Skin epidermis (tissue), 12 donors: ENCODE results near the gene RNF212.
"Not testable (repeated sequence)": the region's sequence is repeated elsewhere in the genome, so short reads cannot be mapped to it uniquely, and the experiment has no call there.

Source experiments
- H3K27ac ChIP-seq, 21 experiments: fragments of 200-600 bp; sonication (generic) in 11 of 21; one replicate each; pipeline ENCODE4 v1.5.0; 2020; ENCODE audit warnings: mild to moderate bottlenecking in 3 of 21, inconsistent platforms in 2 of 21, moderate library complexity in 2 of 21
- H3K4me3 ChIP-seq, 7 experiments: fragments of 200-600 bp; sonication (generic) in 2 of 7; one replicate each; pipeline ENCODE4 v1.5.0; 2020; ENCODE audit warnings: inconsistent platforms in 2 of 7, mild to moderate bottlenecking in 2 of 7, moderate library complexity in 1 of 7

The RNF212 gene

GRCh38 chr4:1113311-1114009 is at the start of gene RNF212:
Gene RNF212, minus strand, starts transcription at chr4:1113564. Its CDS starts 100 bp downstream, at chr4:1113464.
- peak within 1 kb of the TSS in 1 of 21 experiments; percentile 27 for H3K27ac ChIP-seq

GRCh38 chr4:1160351-1160750 is 47.0 kb upstream of the RNF212 start:
- H3K4me3 ChIP-seq, result no peak overlapping the region
- H3K27ac ChIP-seq, result no peak overlapping the region

More at GRCh38 chr4:1113311-1114009, at the start of gene RNF212:
- H3K4me3 ChIP-seq, result peak within 1 kb of the TSS; percentile 14 to 39 (median 24)

GRCh38 chr4:1156069-1156468 is 42.7 kb upstream of the RNF212 start:
- no peak overlapping the region for H3K4me3 ChIP-seq
- no peak overlapping the region for H3K27ac ChIP-seq

GRCh38 chr4:1155314-1155713 is 42.0 kb upstream of the RNF212 start:
- Histone ChIP-seq H3K4me3 (no peak overlapping the region), H3K27ac (peak overlapping the region in 1 of 21 experiments; percentile 7)

- peak overlapping the region in 5 of 21 experiments; percentile 4 to 75 (median 62) for H3K27ac ChIP-seq
- no peak overlapping the region for H3K4me3 ChIP-seq
Measured at GRCh38 chr4:1154523-1155182, 41.3 kb upstream of the RNF212 start.

- no peak overlapping the region for H3K4me3 ChIP-seq
- peak overlapping the region in 6 of 21 experiments; percentile 4 to 75 (median 57) for H3K27ac ChIP-seq
Measured at GRCh38 chr4:1154126-1154522, 40.8 kb upstream of the RNF212 start.

- peak overlapping the region in 1 of 21 experiments; percentile 69 for H3K27ac ChIP-seq
- H3K4me3 ChIP-seq, result no peak overlapping the region
Measured at GRCh38 chr4:1153567-1154090, 40.3 kb upstream of the RNF212 start.

- Histone ChIP-seq H3K4me3 (no peak overlapping the region), H3K27ac (no peak overlapping the region)
Measured at GRCh38 chr4:1152290-1152689, 38.9 kb upstream of the RNF212 start.

GRCh38 chr4:1151541-1151940 is 38.2 kb upstream of the RNF212 start:
- Histone ChIP-seq H3K4me3 (no peak overlapping the region), H3K27ac (no peak overlapping the region)

- Histone ChIP-seq H3K4me3 (no peak overlapping the region), H3K27ac (no peak overlapping the region)
Measured at GRCh38 chr4:1150875-1151274, 37.5 kb upstream of the RNF212 start.

- Histone ChIP-seq H3K27ac (no peak overlapping the region), H3K4me3 (no peak overlapping the region)
Measured at GRCh38 chr4:1139860-1140259, 26.5 kb upstream of the RNF212 start.

GRCh38 chr4:1137850-1138249 is 24.5 kb upstream of the RNF212 start:
- peak overlapping the region in 1 of 21 experiments; percentile 15 for H3K27ac ChIP-seq
- H3K4me3 ChIP-seq, result no peak overlapping the region

- H3K4me3 ChIP-seq, result no peak overlapping the region
- H3K27ac ChIP-seq, result peak overlapping the region in 1 of 21 experiments; percentile 15
Measured at GRCh38 chr4:1137063-1137776, 23.9 kb upstream of the RNF212 start.

- Histone ChIP-seq H3K4me3 (no peak overlapping the region), H3K27ac (no peak overlapping the region)
Measured at GRCh38 chr4:1136048-1136447, 22.7 kb upstream of the RNF212 start.

GRCh38 chr4:1133033-1133432 is 19.7 kb upstream of the RNF212 start:
- no peak overlapping the region for H3K27ac ChIP-seq
- no peak overlapping the region for H3K4me3 ChIP-seq

- Histone ChIP-seq H3K4me3 (no peak overlapping the region), H3K27ac (no peak overlapping the region)
Measured at GRCh38 chr4:1130316-1131186, 17.2 kb upstream of the RNF212 start.

GRCh38 chr4:1126506-1126905 is 13.1 kb upstream of the RNF212 start:
- H3K4me3 ChIP-seq, result no peak overlapping the region
- H3K27ac ChIP-seq, result no peak overlapping the region

GRCh38 chr4:1125466-1125865 is 12.1 kb upstream of the RNF212 start:
- H3K4me3 ChIP-seq, H3K27ac ChIP-seq: not testable (repeated sequence)

GRCh38 chr4:1124818-1125217 is 11.5 kb upstream of the RNF212 start:
- Histone ChIP-seq H3K27ac (no peak overlapping the region), H3K4me3 (no peak overlapping the region)
